ENCODE measurements around the gene RTP1. TPM values are rescaled to one million over a fixed set of nuclear protein-coding genes. Genes with fewer than 3 reads are reported as not detected.

The RTP1 gene
- total RNA-seq, 1 donor from 2014 or later, result not detected

DNA sequence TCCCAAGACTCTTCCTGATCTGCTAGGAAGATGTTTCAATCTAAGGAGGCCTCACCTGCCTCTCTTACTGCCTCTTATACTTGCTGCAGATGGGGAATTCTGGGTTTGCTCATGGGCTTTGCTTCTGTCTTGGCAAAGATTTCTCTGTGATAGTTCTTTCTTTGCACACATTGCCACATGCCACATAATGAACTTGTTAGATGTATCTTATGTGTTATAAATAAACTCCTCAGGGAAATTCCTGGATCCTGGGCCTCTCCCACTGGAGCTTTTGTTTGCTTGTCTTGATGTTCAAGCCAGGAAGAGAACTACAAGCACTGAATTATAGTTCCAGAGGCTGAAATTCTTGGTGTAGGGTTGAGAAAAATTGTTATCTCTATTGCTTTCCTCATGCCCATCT lies 12.2 kb downstream of the RTP1 start:
- H3K27me3 ChIP-seq, result no peaks in the 10 kb centered on the region
- H3K4me1 ChIP-seq, result peaks cover 12 to 44% of the 10 kb centered on the region in 2 donors
- H3K4me3 ChIP-seq, result no peak overlapping the region
- DNase-seq (ENCODE audit: low spot score in 2 of 2), result no peak
- H3K27ac ChIP-seq, result peak overlapping the region; percentile 70 to 93
- H3K9me3 ChIP-seq, result no peaks in the 10 kb centered on the region
- intact Hi-C loops (cut with DNase I), result no loop called here
- TF ChIP-seq, protein P1, sequence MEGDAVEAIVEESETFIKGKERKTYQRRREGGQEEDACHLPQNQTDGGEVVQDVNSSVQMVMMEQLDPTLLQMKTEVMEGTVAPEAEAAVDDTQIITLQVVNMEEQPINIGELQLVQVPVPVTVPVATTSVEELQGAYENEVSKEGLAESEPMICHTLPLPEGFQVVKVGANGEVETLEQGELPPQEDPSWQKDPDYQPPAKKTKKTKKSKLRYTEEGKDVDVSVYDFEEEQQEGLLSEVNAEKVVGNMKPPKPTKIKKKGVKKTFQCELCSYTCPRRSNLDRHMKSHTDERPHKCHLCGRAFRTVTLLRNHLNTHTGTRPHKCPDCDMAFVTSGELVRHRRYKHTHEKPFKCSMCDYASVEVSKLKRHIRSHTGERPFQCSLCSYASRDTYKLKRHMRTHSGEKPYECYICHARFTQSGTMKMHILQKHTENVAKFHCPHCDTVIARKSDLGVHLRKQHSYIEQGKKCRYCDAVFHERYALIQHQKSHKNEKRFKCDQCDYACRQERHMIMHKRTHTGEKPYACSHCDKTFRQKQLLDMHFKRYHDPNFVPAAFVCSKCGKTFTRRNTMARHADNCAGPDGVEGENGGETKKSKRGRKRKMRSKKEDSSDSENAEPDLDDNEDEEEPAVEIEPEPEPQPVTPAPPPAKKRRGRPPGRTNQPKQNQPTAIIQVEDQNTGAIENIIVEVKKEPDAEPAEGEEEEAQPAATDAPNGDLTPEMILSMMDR (IDR thresholded peaks at IDR 0.05), result no peak
- no peaks in the 10 kb centered on the region for H3K36me3 ChIP-seq

DNA sequence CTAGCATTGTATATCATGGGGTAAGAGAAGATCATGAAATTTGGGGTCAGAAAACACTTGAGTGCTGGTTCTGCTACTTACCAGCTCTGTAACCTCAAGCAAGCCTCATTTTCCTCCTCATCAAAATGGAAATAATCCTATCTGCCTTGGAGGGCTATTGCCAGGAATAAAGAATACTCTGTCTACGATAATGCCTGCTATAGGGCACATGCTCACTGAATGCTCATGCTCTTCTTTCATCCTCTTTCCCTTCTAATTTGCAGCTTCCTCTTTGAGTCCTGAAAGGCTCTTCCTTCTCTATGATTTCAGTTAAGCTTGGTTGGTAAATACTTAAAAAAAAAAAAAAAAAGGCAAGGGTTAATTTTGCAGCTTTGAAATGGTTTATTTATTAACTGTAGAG lies 12.8 kb downstream of the RTP1 start:
- no peak for DNase-seq (ENCODE audit: low spot score in 2 of 2)
- no peaks in the 10 kb centered on the region for H3K27me3 ChIP-seq
- H3K36me3 ChIP-seq, result no peaks in the 10 kb centered on the region
- TF ChIP-seq, protein P1 (IDR thresholded peaks at IDR 0.05), result no peak
- intact Hi-C loops (cut with DNase I), result loop anchor here (2.0 to 5.0 kb wide), 2 partner anchors 15 to 38 kb away; no protein-coding TSS in a partner anchor
- H3K27ac ChIP-seq, result peak overlapping the region; percentile 70 to 93
- H3K4me3 ChIP-seq, result no peak overlapping the region
- H3K9me3 ChIP-seq, result no peaks in the 10 kb centered on the region
- peaks cover 12 to 44% of the 10 kb centered on the region in 2 donors for H3K4me1 ChIP-seq

DNA sequence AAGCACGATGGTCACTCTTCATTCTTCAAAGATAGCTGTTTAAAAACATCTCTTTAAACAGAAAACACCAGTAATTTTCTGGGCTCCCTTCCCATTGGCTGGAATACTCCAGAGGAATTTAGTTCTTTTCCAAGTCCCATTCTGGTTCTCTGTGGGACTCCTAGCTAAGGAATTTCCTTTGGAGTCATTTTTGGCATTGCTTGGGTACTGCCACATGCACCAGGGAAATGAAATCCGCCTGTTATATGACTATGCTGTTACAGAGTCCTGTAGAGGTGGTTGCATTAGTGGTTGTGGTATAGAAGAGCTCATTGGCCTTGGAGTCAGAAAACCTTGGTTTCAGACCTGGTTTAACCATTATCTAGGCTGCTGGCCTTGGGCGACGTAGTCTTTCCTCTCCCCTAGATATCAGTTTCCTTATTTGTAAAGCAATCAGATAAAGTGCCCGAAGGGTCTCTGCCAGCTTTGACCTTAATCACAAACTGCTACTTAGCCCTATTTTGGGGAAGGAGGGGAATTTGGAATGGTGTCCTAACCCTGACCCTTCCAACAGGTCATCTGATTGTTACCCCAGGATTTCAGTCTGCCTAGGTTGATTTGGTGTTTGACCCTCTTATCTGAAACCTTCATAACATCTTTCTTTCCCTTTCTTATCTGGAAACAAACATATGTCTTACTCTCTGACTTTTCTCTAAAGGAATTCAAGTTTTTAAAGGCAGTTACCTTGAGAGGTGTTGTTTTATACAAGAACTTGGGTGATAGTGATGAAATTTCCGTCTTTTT lies 13.4 kb downstream of the RTP1 start:
- peaks cover 12 to 44% of the 10 kb centered on the region in 2 donors for H3K4me1 ChIP-seq

DNA sequence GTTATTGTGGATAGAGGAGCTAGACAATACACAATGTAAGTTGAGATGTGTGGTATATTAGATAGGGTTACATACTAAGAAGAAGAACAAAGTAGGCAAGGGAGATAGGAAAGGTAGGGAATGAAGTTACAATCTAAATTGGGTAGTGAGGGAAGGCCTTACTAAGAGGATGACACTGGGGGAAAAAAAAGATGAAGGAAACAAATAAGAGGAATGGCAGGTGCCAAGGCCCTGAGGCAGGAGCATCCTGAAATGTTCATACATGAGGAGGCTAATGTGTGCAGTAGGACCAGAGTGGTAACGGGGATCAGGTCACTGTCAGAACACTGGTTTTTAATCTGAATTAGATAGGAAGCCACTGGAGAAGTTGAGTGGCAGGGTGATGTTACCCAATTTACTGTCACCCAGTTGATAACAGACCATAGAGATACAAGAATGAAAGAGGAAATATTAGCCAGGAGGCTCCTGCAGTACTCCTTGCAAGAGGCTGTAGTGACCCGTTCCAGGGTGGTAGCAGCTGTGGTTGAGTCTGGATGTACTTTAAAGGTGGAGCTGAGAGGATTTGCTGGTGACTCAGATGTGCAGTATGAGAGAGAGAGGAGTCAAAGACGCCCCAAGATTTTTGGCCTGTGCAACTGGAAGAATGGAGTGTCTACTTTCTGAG lies 14.4 kb downstream of the RTP1 start:
- Histone ChIP-seq H3K27ac (peak overlapping the region; percentile 80 to 93), H3K4me1 (peaks cover 12 to 44% of the 10 kb centered on the region in 2 donors), H3K27me3 (no peaks in the 10 kb centered on the region), H3K9me3 (no peaks in the 10 kb centered on the region), H3K36me3 (no peaks in the 10 kb centered on the region), H3K4me3 (no peak overlapping the region)
- DNase-seq (ENCODE audit: low spot score in 2 of 2), result no peak
- intact Hi-C loops (cut with DNase I), result loop anchor here (2.0 to 5.0 kb wide), 2 partner anchors 17 to 39 kb away; no protein-coding TSS in a partner anchor
- TF ChIP-seq, protein P1 (IDR thresholded peaks at IDR 0.05), result no peak

More for the DNA sequence above, 13.4 kb downstream of the RTP1 start:
- TF ChIP-seq, protein P1 (IDR thresholded peaks at IDR 0.05), result no peak
- Histone ChIP-seq H3K4me3 (no peak overlapping the region), H3K36me3 (no peaks in the 10 kb centered on the region), H3K27ac (peak overlapping the region; percentile 80 to 93), H3K27me3 (no peaks in the 10 kb centered on the region), H3K9me3 (no peaks in the 10 kb centered on the region)
- intact Hi-C loops (cut with DNase I), result loop anchor here (2.0 to 5.0 kb wide), 2 partner anchors 16 to 38 kb away; no protein-coding TSS in a partner anchor
- peak in 1 of 2 donors; percentile 79 for DNase-seq (ENCODE audit: low spot score in 2 of 2)

DNA sequence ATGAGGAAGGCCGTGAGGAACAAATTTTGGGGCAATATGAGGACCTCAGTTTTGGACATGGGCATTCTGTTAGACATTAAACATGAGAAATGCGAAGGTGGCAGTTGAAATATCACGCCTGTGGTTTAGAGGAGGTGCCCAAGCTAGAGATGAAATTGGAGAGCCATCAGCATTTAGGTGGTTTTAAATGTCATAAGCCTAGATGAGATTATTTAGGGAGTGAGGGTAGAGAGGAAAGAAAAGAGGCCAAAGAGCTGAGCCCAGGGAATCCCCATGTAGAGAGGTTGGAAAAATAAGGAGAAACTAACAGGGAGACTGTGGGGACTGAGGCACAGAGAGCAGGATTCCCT lies 14.9 kb downstream of the RTP1 start:
- H3K27me3 ChIP-seq, result no peaks in the 10 kb centered on the region
- DNase-seq (ENCODE audit: low spot score in 2 of 2), result no peak
- intact Hi-C loops (cut with DNase I), result loop anchor here (5.0 kb wide), 1 partner anchor 40 kb away; no protein-coding TSS in a partner anchor
- H3K9me3 ChIP-seq, result no peaks in the 10 kb centered on the region
- H3K4me3 ChIP-seq, result no peak overlapping the region
- peak overlapping the region; percentile 80 to 93 for H3K27ac ChIP-seq
- no peaks in the 10 kb centered on the region for H3K36me3 ChIP-seq
- peaks cover 12 to 43% of the 10 kb centered on the region in 2 donors for H3K4me1 ChIP-seq
- TF ChIP-seq, protein P1 (IDR thresholded peaks at IDR 0.05), result no peak
